Panc1 (cell line): ENCODE measurements around the gene MLPH.

ENCODE experiments used
- CTCF ChIP-seq: fragments of 450-650 bp; IDR thresholded peaks from 2 replicates; pipeline ENCODE4 v1.5.1; 2017; ENCODE audit warnings: mild to moderate bottlenecking
- POLR2AphosphoS5 ChIP-seq: IDR thresholded peaks from 2 replicates; pipeline ENCODE4 v1.6.1; 2012; ENCODE audit warnings: mild to moderate bottlenecking, low read depth, low read length, moderate library complexity
- SIN3A ChIP-seq: IDR thresholded peaks from 2 replicates; pipeline ENCODE4 v1.6.1; 2012; ENCODE audit warnings: low read depth, mild to moderate bottlenecking, low read length, moderate library complexity, borderline replicate concordance; ENCODE audit not compliant: insufficient read depth
- TCF7L2 ChIP-seq: IDR thresholded peaks from 2 replicates; pipeline ENCODE4 v1.6.1; 2011; ENCODE audit warnings: mild to moderate bottlenecking, low read depth, low read length, inconsistent platforms

- no peak for TF ChIP-seq CTCF
- no peak for TF ChIP-seq TCF7L2
- TF ChIP-seq POLR2AphosphoS5: no peak
- TF ChIP-seq SIN3A: no peak
Observed at GRCh38 chr2:237456200-237456843, 30.7 kb upstream of the MLPH start.
